Right cardiac atrium (tissue), 5 donors: ENCODE data around the gene ATXN1. TPM values are rescaled to one million over a fixed set of nuclear protein-coding genes. Genes with fewer than 3 reads are reported as not detected.

Source experiments
- ATAC-seq, 2 donors: fragments of 200-7000 bp; cut with Tn5 transposase; one replicate each; pipeline versions ENCODE4 v1.8.0 to v1.9.1; 2020; ENCODE audit warnings: moderate library complexity in 2 of 2, mild to moderate bottlenecking in 1 of 2
- DNase-seq, 3 donors: peaks; one replicate each; pipeline ENCODE4 v3.0.0-alpha.2; 2020
- H3K27ac ChIP-seq: one replicate; pipeline ENCODE4 v1.5.1; 2013; ENCODE audit warnings: mild to moderate bottlenecking, low read length, control low read depth, moderate library complexity
- H3K27me3 ChIP-seq: one replicate; pipeline ENCODE4 v1.6.1; 2013; ENCODE audit not compliant: control insufficient read depth, insufficient read depth
- H3K4me1 ChIP-seq: one replicate; pipeline ENCODE4 v1.6.1; 2013; ENCODE audit warnings: low read length; ENCODE audit not compliant: control insufficient read depth, insufficient read depth
- H3K4me3 ChIP-seq: one replicate; pipeline ENCODE4 v1.5.1; 2013; ENCODE audit warnings: low read length, control low read depth
- H3K9me3 ChIP-seq: one replicate; pipeline ENCODE4 v1.6.1; 2013; ENCODE audit warnings: low read length; ENCODE audit not compliant: control insufficient read depth
- WGBS: extraction: QIAGEN DNeasy Blood & Tissue Kit; methylation state at CpG from one replicate; pipeline ENCODE4 v1.1.7; 2013; 5-methylcytosine and 5-hydroxymethylcytosine counted together
- intact Hi-C, 4 donors: fragments of 100-400 bp; cut with DNase I; formaldehyde crosslinking; loops; one replicate each; pipeline versions ENCODE4 v1.11.0 to v1.14.0; 2022 to 2023
- polyA plus RNA-seq: library from polyadenylated mRNA; stranded (reverse); fragments of 200-250 nt; gene quantifications from one replicate; pipeline ENCODE4 v1.2.3, GENCODE V29; 2013
- total RNA-seq, 4 donors: library from RNA; stranded (reverse); fragmentation: NEBNext Ultra II Directional; extraction: Animal tissue kit (Norgen Biotek cat#: 25700); gene quantifications; one replicate each; pipeline ENCODE4 v1.2.1, GENCODE V29; 2021
- donor health status: healthy with polysubstance abuse.
- donor health status: DM: no; HTN: yes; CAD: no.
- donor health status: DM: no; HTN: no; CAD: no.
- donor health status: DM: no; HTN: yes; CAD: no; lungs with severe emphysema.
- donor health status: DM: yes; HTN: yes; CAD: no.

Gene ATXN1
- total and polyA plus RNA-seq, 5 donors = 11.8 to 50.7 (median 47.6) TPM

GRCh38 chr6:16333580-16333979, 427.7 kb downstream of the ATXN1 start:
- DNase-seq (no peak), ATAC-seq (no peak)
- H3K4me3 ChIP-seq = no peak overlapping the region
- WGBS = 73% methylated on average over 3 of the region's 3 CpGs
- intact Hi-C loops = loop anchor here (2.0 to 10.0 kb wide), 6 partner anchors 71 to 429 kb away; partner anchors contain the start of gene ATXN1 (in 2 of the 4)
- H3K27me3 ChIP-seq = no peaks in the 10 kb centered on the region
- no peaks in the 10 kb centered on the region for H3K9me3 ChIP-seq
- no peak overlapping the region for H3K27ac ChIP-seq
- H3K4me1 ChIP-seq = peaks cover 6% of the 10 kb centered on the region

GRCh38 chr6:16332175-16332542, 429.1 kb downstream of the ATXN1 start:
- ATAC-seq = peak; percentile 80 to 86
- peak; percentile 70 to 81 (median 77) for DNase-seq
- peak overlapping the region; percentile 59 for H3K27ac ChIP-seq
- H3K4me1 ChIP-seq = peaks cover 6% of the 10 kb centered on the region
- 2% methylated on average over 7 of the region's 7 CpGs for WGBS
- no peaks in the 10 kb centered on the region for H3K27me3 ChIP-seq
- H3K4me3 ChIP-seq = no peak overlapping the region
- H3K9me3 ChIP-seq = no peaks in the 10 kb centered on the region
- intact Hi-C loops = loop anchor here (2.0 to 10.0 kb wide), 6 partner anchors 73 to 430 kb away; partner anchors contain the start of gene ATXN1 (in 2 of the 4)

- Histone ChIP-seq H3K4me3 (no peak overlapping the region), H3K4me1 (peaks cover 1% of the 10 kb centered on the region), H3K9me3 (no peaks in the 10 kb centered on the region), H3K27me3 (no peaks in the 10 kb centered on the region), H3K27ac (peak overlapping the region; percentile 59)
- intact Hi-C loops = loop anchor here (2.0 to 10.0 kb wide), 6 partner anchors 73 to 431 kb away; partner anchors contain the start of gene ATXN1 (in 2 of the 4)
- DNase-seq (peak; percentile 70 to 84 (median 80)), ATAC-seq (peak; percentile 67 to 81)
- WGBS = 27% methylated on average over 11 of the region's 11 CpGs
Observed at GRCh38 chr6:16331384-16332174, 429.7 kb downstream of the ATXN1 start.

GRCh38 chr6:16329233-16329632, 432.0 kb downstream of the ATXN1 start:
- H3K27me3 ChIP-seq = no peaks in the 10 kb centered on the region
- ATAC-seq (no peak), DNase-seq (no peak)
- no peaks in the 10 kb centered on the region for H3K9me3 ChIP-seq
- no peak overlapping the region for H3K4me3 ChIP-seq
- WGBS = 54% methylated on average over 6 of the region's 6 CpGs
- intact Hi-C loops = no loop called here
- no peaks in the 10 kb centered on the region for H3K4me1 ChIP-seq
- no peak overlapping the region for H3K27ac ChIP-seq

GRCh38 chr6:16327777-16328325, 433.4 kb downstream of the ATXN1 start:
- H3K4me3 ChIP-seq = no peak overlapping the region
- H3K27me3 ChIP-seq = no peaks in the 10 kb centered on the region
- ATAC-seq (no peak), DNase-seq (no peak)
- no peak overlapping the region for H3K27ac ChIP-seq
- WGBS = 96% methylated on average over 34 of the region's 34 CpGs
- intact Hi-C loops = no loop called here
- no peaks in the 10 kb centered on the region for H3K4me1 ChIP-seq
- no peaks in the 10 kb centered on the region for H3K9me3 ChIP-seq

GRCh38 chr6:16326971-16327776, 434.1 kb downstream of the ATXN1 start:
- ATAC-seq (no peak), DNase-seq (peak in 2 of 3 donors; percentile 42 to 66)
- Histone ChIP-seq H3K9me3 (no peaks in the 10 kb centered on the region), H3K27ac (no peak overlapping the region), H3K4me1 (no peaks in the 10 kb centered on the region), H3K27me3 (no peaks in the 10 kb centered on the region), H3K4me3 (no peak overlapping the region)
- intact Hi-C loops = no loop called here
- WGBS = 95% methylated on average over 43 of the region's 43 CpGs

- ATAC-seq (no peak), DNase-seq (no peak)
- Histone ChIP-seq H3K27me3 (no peaks in the 10 kb centered on the region), H3K27ac (no peak overlapping the region), H3K4me3 (no peak overlapping the region), H3K9me3 (no peaks in the 10 kb centered on the region), H3K4me1 (peaks cover under 1% of the 10 kb centered on the region)
- intact Hi-C loops = no loop called here
- 96% methylated on average over 22 of the region's 22 CpGs for WGBS
Observed at GRCh38 chr6:16326531-16326930, 434.7 kb downstream of the ATXN1 start.

GRCh38 chr6:16324606-16325225, 436.5 kb downstream of the ATXN1 start:
- WGBS = 85% methylated on average over 7 of the region's 7 CpGs
- intact Hi-C loops = no loop called here
- Histone ChIP-seq H3K9me3 (no peaks in the 10 kb centered on the region), H3K27me3 (no peaks in the 10 kb centered on the region), H3K4me3 (no peak overlapping the region), H3K4me1 (peaks cover 10% of the 10 kb centered on the region), H3K27ac (no peak overlapping the region)
- DNase-seq = no peak
- no peak for ATAC-seq

- intact Hi-C loops = no loop called here
- no peaks in the 10 kb centered on the region for H3K9me3 ChIP-seq
- no peaks in the 10 kb centered on the region for H3K27me3 ChIP-seq
- DNase-seq (no peak), ATAC-seq (no peak)
- no peak overlapping the region for H3K27ac ChIP-seq
- H3K4me1 ChIP-seq = peaks cover 10% of the 10 kb centered on the region
- 95% methylated on average over 2 of the region's 2 CpGs for whole genome bisulfite sequencing
- H3K4me3 ChIP-seq = no peak overlapping the region
Observed at GRCh38 chr6:16324184-16324583, 437.1 kb downstream of the ATXN1 start.

GRCh38 chr6:16322666-16323312, 438.5 kb downstream of the ATXN1 start:
- DNase-seq (peak; percentile 63 to 79 (median 73)), ATAC-seq (peak; percentile 60 to 71)
- Histone ChIP-seq H3K4me3 (no peak overlapping the region), H3K9me3 (no peaks in the 10 kb centered on the region), H3K27ac (peak overlapping the region; percentile 95), H3K27me3 (no peaks in the 10 kb centered on the region), H3K4me1 (peaks cover 10% of the 10 kb centered on the region)
- WGBS = 45% methylated on average over 11 of the region's 11 CpGs
- intact Hi-C loops = no loop called here
